SKM-1 treated with dmso at 0.1 percent for 144 hours (cell line): ENCODE measurements around the gene SMARCB1.

ENCODE experiments used
- DNase-seq: peaks from one replicate; lab custom pipeline; 2025; ENCODE audit not compliant: unreplicated experiment; lab: John Stamatoyannopoulos, UW

SMARCB1 gene

GRCh38 chr22:23786752-23787599 lies at the start of gene SMARCB1:
Gene SMARCB1 (plus strand): TSS chr22:23786966. CDS start chr22:23787170, 204 bp downstream.
- DNase-seq = peak; percentile 83

GRCh38 chr22:23737696-23738095 lies 49.1 kb upstream of the SMARCB1 start:
- no peak for DNase-seq

- no peak for DNase-seq
Measured at GRCh38 chr22:23742505-23743264, 44.1 kb upstream of the SMARCB1 start.

GRCh38 chr22:23743303-23743705 lies 43.5 kb upstream of the SMARCB1 start:
- no peak for DNase-seq

GRCh38 chr22:23744001-23744400 lies 42.8 kb upstream of the SMARCB1 start:
- no peak for DNase-seq

- no peak for DNase-seq
Measured at GRCh38 chr22:23744485-23744884, 42.3 kb upstream of the SMARCB1 start.

GRCh38 chr22:23745791-23746190 lies 41.0 kb upstream of the SMARCB1 start:
- DNase-seq = no peak

- no peak for DNase-seq
Measured at GRCh38 chr22:23749841-23750301, 36.9 kb upstream of the SMARCB1 start.

- no peak for DNase-seq
Measured at GRCh38 chr22:23750367-23750713, 36.4 kb upstream of the SMARCB1 start.

- peak; percentile 45 for DNase-seq
Measured at GRCh38 chr22:23750714-23751440, 35.9 kb upstream of the SMARCB1 start, which contains the start of gene ZNF70. Gene ZNF70 (minus strand): TSS chr22:23751112. CDS start chr22:23745140, 5,972 bp downstream.

- DNase-seq = no peak
Measured at GRCh38 chr22:23751441-23751996, 35.2 kb upstream of the SMARCB1 start.

- no peak for DNase-seq
Measured at GRCh38 chr22:23752090-23752691, 34.6 kb upstream of the SMARCB1 start.

- no peak for DNase-seq
Measured at GRCh38 chr22:23752750-23753149, 34.0 kb upstream of the SMARCB1 start.

GRCh38 chr22:23753385-23753784 lies 33.4 kb upstream of the SMARCB1 start:
- no peak for DNase-seq

- DNase-seq = no peak
Measured at GRCh38 chr22:23754220-23754919, 32.4 kb upstream of the SMARCB1 start, which contains the start of gene VPREB3. Gene VPREB3 (minus strand): TSS chr22:23754425. CDS start chr22:23754363, 62 bp downstream.

GRCh38 chr22:23754980-23755636 lies 31.7 kb upstream of the SMARCB1 start:
- DNase-seq = no peak

- DNase-seq = no peak
Measured at GRCh38 chr22:23755711-23756110, 31.1 kb upstream of the SMARCB1 start.

- no peak for DNase-seq
Measured at GRCh38 chr22:23756891-23757290, 29.9 kb upstream of the SMARCB1 start.

- DNase-seq = no peak
Measured at GRCh38 chr22:23759566-23759965, 27.2 kb upstream of the SMARCB1 start.
